ENCODE results near the gene SSBP3. TPM values are rescaled to one million over a fixed set of nuclear protein-coding genes. Genes with fewer than 3 reads are reported as not detected.

SSBP3 gene
- total and polyA plus RNA-seq, 9 of the 15 experiments (the other 6 are each of a cell fraction or from before 2014, with no cell fraction given) = 8.7 to 108 (median 33.8) TPM

DNA sequence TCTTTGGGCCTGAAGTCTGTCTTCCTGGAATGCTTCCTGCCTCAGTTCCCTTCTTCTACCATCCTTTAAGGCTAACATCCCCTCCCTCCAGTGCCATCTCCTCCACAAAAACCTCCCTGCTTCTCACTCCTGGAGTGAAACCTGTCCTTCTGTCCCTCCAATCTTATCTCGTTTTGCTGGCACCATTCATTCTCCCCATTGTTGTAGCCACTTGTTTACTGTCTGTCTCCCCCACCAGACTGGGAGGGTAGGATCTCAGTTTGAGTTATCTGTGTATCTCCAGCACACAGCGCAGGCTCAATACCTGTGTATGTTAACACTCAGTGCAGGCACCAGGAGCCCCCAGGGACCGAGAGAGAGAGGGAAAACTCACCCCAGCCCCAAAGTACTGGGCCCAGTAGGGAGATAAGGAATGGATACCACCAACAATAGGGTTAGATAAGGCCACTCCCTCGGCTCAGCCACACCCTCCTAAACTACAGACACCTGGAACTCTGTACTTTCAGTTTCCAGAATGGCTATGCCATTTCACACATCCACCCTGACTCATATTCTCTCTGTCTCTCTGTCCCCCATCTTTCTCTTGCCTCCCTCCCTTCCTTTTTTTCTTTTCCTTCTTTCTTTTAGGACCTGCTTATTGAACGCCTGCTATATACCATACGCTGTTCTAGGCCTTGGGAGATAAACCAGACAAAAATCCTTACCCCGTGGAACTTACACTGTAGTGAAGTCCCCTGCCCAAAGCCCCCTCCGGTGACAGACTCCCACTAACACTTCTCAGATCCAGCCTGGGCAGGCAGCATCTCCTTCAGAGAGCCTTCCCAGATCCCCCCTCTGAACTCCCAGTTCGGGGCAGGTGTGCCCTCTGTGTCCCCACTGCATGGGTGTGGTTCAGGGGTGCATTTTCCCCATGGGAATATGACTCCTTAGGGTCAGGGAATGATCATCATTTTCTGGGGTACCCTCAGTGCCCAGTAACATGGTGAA, 3.3 kb upstream of the SSBP3 start (continued):
- TF ChIP-seq VEZF1 (CRISPR knock-in tag; IDR thresholded peaks at IDR 0.05) (peak; percentile 63), ELK1 (CRISPR knock-in tag; IDR thresholded peaks at IDR 0.05) (no peak), NUFIP1 (IDR thresholded peaks at IDR 0.05; ENCODE audit: partially characterized antibody) (no peak), DIDO1 (tag; IDR thresholded peaks at IDR 0.05; ENCODE audit: low read depth) (no peak), ZC3H4 (CRISPR knock-in tag; IDR thresholded peaks at IDR 0.05; ENCODE audit: borderline replicate concordance) (no peak), CREB3 (tag; conservative IDR thresholded peaks at IDR 0.05; ENCODE audit: low read depth) (no peak), ZNF232 (CRISPR knock-in tag; IDR thresholded peaks at IDR 0.05) (no peak), ZNF239 (CRISPR knock-in tag; IDR thresholded peaks at IDR 0.05) (no peak), ZBTB49 (CRISPR knock-in tag; IDR thresholded peaks at IDR 0.05; ENCODE audit: borderline replicate concordance) (no peak), ZNF24 (IDR thresholded peaks at IDR 0.05) (peak; percentile 59; the same call in 1 of the 2 replicates), CHD2 (IDR thresholded peaks at IDR 0.05; ENCODE audit: low read depth, low read length) (no peak), KLF6 (CRISPR knock-in tag; IDR thresholded peaks at IDR 0.05; ENCODE audit: borderline replicate concordance) (no peak; the same call in 1 of the 2 replicates), ZEB2 (IDR thresholded peaks at IDR 0.05) (peak; percentile 88), ZNF431 (CRISPR knock-in tag; IDR thresholded peaks at IDR 0.05) (no peak), CEBPB (tag; IDR thresholded peaks at IDR 0.05) (no peak), SP1 (CRISPR knock-in tag; IDR thresholded peaks at IDR 0.05) (no peak), ZNF143 (CRISPR knock-in tag; IDR thresholded peaks at IDR 0.05) (no peak), TCF7L2 (IDR thresholded peaks at IDR 0.05; ENCODE audit: low read depth, low read length) (no peak), ATF1 (CRISPR knock-in tag; IDR thresholded peaks at IDR 0.05) (no peak), ATF1 (tag; IDR thresholded peaks at IDR 0.05) (no peak), MAX (CRISPR knock-in tag; IDR thresholded peaks at IDR 0.05) (no peak), ELF4 (CRISPR knock-in tag; IDR thresholded peaks at IDR 0.05) (peak; percentile 91)
- TF ChIP-seq, protein P1, sequence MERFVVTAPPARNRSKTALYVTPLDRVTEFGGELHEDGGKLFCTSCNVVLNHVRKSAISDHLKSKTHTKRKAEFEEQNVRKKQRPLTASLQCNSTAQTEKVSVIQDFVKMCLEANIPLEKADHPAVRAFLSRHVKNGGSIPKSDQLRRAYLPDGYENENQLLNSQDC (CRISPR knock-in tag; IDR thresholded peaks at IDR 0.05) = no peak
